Lower leg skin (tissue), 3 donors: ENCODE results near the gene ST8SIA2.

ENCODE experiments used
- POLR2A ChIP-seq, 2 donors: fragments of 450-650 bp; IDR thresholded peaks; one replicate each; pipeline ENCODE4 v1.6.1; 2016 to 2017; ENCODE audit warnings: antibody characterized with exemption in 2 of 2, mild to moderate bottlenecking in 1 of 2, moderate library complexity in 1 of 2
- TF ChIP-seq, protein P1 (sequence below), 3 donors: fragments of 450-650 bp; IDR thresholded peaks; one replicate each; pipeline ENCODE4 v1.5.1; 2016; ENCODE audit warnings: antibody characterized with exemption in 3 of 3, mild to moderate bottlenecking in 3 of 3, moderate library complexity in 2 of 3

DNA sequence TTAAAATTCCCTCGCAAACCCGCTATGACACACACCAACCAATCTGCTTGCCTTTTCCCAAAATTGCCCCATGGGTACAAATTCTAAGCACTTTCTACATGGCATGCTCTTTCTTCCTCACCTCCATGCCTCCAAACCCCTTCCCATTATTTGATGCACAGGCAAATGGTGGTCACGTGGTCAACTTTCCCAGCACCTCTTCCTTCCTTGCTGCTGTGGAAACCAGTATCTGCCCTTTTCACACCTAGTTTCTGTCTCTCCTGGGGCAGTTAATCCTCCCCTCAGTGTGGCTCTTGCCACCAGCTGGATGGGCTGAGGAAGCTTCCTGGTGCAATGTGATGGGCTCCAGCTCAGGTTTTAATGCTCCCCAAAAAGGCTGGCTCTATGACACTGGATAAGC lies 38.4 kb upstream of the ST8SIA2 start:
- TF ChIP-seq, protein P1, sequence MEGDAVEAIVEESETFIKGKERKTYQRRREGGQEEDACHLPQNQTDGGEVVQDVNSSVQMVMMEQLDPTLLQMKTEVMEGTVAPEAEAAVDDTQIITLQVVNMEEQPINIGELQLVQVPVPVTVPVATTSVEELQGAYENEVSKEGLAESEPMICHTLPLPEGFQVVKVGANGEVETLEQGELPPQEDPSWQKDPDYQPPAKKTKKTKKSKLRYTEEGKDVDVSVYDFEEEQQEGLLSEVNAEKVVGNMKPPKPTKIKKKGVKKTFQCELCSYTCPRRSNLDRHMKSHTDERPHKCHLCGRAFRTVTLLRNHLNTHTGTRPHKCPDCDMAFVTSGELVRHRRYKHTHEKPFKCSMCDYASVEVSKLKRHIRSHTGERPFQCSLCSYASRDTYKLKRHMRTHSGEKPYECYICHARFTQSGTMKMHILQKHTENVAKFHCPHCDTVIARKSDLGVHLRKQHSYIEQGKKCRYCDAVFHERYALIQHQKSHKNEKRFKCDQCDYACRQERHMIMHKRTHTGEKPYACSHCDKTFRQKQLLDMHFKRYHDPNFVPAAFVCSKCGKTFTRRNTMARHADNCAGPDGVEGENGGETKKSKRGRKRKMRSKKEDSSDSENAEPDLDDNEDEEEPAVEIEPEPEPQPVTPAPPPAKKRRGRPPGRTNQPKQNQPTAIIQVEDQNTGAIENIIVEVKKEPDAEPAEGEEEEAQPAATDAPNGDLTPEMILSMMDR (IDR thresholded peaks at IDR 0.05), result no peak
- TF ChIP-seq POLR2A (IDR thresholded peaks at IDR 0.05), result no peak
